KOPT-K1 (cell line): Measurements from ENCODE around the gene PMAIP1.
A peak's percentile ranks its signal among the peaks of the same experiment; 100 is the strongest.

ENCODE experiments used
- H3K27ac ChIP-seq: fragments of 200-600 bp; sonication (generic); 2 replicates; pipeline ENCODE4 v1.5.1; 2016; ENCODE audit warnings: antibody characterized with exemption, mild to moderate bottlenecking, low read depth, low read length; ENCODE audit not compliant: poor library complexity, severe bottlenecking
- H3K36me3 ChIP-seq: fragments of 200-600 bp; sonication (generic); 2 replicates; pipeline ENCODE4 v1.5.1; 2017; ENCODE audit warnings: antibody characterized with exemption, mild to moderate bottlenecking, low read length, moderate library complexity; ENCODE audit not compliant: insufficient read depth
- H3K9me3 ChIP-seq: fragments of 200-600 bp; sonication (generic); 2 replicates; pipeline ENCODE4 v1.5.1; 2017; ENCODE audit warnings: antibody characterized with exemption, low read length, mild to moderate bottlenecking; ENCODE audit not compliant: insufficient read depth, poor library complexity, severe bottlenecking

The PMAIP1 gene

DNA sequence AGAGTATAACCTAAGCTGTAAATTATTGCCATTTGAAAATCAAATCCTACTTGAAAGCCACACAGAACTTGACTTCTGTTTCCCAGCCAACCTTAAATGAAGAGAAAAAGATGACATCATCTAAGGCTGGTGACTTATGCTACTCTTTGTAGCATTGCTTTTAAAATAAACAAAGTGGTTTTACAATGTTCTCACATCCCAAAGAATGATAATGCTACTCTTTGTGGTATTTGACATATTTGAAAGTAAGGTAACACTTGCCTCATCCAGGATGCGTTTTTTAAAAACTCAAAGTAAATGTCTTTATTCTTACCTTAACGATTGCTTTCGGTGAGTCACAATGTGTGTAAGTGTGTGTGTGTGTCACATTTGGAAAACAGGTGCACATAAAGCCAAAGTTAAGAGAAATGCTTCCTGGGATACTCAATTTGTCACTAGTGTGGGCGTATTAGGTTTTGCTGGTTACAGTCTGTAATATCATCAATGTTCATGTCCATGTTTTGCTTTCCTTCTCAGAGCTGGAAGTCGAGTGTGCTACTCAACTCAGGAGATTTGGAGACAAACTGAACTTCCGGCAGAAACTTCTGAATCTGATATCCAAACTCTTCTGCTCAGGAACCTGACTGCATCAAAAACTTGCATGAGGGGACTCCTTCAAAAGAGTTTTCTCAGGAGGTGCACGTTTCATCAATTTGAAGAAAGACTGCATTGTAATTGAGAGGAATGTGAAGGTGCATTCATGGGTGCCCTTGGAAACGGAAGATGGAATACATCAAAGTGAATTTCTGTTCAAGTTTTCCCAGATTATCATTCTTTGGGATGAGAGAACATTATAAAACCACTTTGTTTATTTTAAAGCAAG lies 2.6 kb downstream of the PMAIP1 start:
- Histone ChIP-seq H3K36me3 (peaks cover 28% of the 10 kb centered on the region), H3K27ac (peak overlapping the region; percentile 89), H3K9me3 (no peaks in the 10 kb centered on the region)

DNA sequence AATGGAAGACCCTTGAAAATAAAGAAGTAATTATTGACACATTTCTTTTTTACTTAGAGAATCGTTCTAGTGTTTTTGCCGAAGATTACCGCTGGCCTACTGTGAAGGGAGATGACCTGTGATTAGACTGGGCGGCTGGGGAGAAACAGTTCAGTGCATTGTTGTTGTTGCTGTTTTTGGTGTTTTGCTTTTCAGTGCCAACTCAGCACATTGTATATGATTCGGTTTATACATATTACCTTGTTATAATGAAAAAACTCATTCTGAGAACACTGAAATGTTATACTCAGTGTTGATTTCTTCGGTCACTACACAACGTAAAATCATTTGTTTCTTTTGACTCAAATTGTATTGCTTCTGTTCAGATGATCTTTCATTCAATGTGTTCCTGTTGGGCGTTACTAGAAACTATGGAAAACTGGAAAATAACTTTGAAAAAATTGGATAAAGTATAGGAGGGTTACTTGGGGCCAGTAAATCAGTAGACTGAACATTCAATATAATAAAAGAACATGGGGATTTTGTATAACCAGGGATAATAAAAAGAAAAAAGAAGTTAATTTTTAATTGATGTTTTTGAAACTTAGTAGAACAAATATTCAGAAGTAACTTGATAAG lies 3.3 kb downstream of the PMAIP1 start:
- Histone ChIP-seq H3K36me3 (peaks cover 28% of the 10 kb centered on the region), H3K27ac (no peak overlapping the region), H3K9me3 (no peaks in the 10 kb centered on the region)

- H3K9me3 ChIP-seq: no peaks in the 10 kb centered on the region
- peaks cover 28% of the 10 kb centered on the region for H3K36me3 ChIP-seq
- H3K27ac ChIP-seq: peak overlapping the region; percentile 85
Measured at GRCh38 chr18:59904011-59904601, 4.3 kb downstream of the PMAIP1 start.

DNA sequence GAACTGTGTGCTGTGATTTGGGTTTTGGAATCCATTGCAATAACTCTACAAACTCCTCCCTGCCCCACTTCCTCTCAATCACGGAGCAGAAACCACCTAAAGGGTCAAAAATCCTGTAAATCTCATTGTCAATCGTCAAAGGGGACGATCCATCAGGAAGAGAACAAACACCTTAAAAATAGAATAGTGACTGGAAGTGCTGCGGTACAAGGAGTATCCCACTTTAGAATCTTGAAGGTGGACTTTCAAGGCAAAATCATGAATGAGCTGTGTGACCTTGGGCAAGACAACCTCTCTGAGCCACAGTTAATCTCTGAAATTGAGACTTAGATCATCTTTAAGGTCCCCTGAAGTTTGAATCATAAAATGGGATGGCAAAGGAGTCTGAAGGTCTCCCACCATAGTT lies 5.9 kb downstream of the PMAIP1 start:
- Histone ChIP-seq H3K27ac (peak overlapping the region; percentile 85), H3K9me3 (no peaks in the 10 kb centered on the region), H3K36me3 (peaks cover 28% of the 10 kb centered on the region)

- peak overlapping the region; percentile 85 for H3K27ac ChIP-seq
- peaks cover 28% of the 10 kb centered on the region for H3K36me3 ChIP-seq
Measured at GRCh38 chr18:59906203-59906602, 6.4 kb downstream of the PMAIP1 start.

GRCh38 chr18:59907172-59907571 lies 7.4 kb downstream of the PMAIP1 start:
- peak overlapping the region; percentile 85 for H3K27ac ChIP-seq
- H3K9me3 ChIP-seq: no peaks in the 10 kb centered on the region
- H3K36me3 ChIP-seq: peaks cover 25% of the 10 kb centered on the region

More at GRCh38 chr18:59906203-59906602, 6.4 kb downstream of the PMAIP1 start:
- H3K9me3 ChIP-seq: no peaks in the 10 kb centered on the region

DNA sequence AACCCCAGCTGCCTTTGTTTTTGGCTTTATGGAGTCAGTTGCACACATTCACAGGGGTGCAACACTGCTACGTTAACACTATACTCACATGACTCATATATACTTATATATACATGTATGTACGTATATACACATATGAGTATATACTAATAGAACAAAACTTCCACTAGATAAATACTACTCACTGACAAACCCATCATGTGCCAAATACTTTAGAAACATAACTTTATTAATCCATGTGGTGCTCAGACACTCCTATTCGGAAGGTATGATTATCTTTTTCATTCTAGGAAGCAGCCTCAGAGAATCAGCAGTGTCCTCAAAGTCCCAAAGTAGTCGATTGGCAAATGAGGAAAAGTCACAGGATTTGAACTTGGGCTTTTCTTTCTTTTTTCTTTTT lies 7.9 kb downstream of the PMAIP1 start:
- peak overlapping the region; percentile 85 for H3K27ac ChIP-seq
- no peaks in the 10 kb centered on the region for H3K9me3 ChIP-seq
- peaks cover 20% of the 10 kb centered on the region for H3K36me3 ChIP-seq

DNA sequence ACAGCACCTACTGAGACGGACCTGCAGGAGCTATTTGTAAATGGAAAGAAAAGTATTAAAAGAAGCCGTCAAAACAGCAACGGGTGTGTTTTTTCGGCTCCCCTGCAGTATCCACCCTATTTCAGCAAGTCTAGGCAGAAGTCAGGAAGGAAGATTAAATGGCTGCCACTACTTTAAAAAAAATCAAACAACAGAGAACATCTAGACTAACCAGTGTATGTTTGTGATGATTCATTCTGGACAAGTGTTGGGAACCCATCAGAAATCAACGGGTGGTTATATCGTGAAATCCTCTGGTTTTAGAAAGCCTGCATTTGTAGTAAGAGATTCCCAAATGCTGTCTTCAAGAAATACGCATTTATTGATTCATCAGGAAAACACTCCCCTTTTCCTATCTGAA lies 9.0 kb downstream of the PMAIP1 start:
- Histone ChIP-seq H3K27ac (peak overlapping the region; percentile 85), H3K9me3 (peaks cover 5% of the 10 kb centered on the region), H3K36me3 (peaks cover 9% of the 10 kb centered on the region)

DNA sequence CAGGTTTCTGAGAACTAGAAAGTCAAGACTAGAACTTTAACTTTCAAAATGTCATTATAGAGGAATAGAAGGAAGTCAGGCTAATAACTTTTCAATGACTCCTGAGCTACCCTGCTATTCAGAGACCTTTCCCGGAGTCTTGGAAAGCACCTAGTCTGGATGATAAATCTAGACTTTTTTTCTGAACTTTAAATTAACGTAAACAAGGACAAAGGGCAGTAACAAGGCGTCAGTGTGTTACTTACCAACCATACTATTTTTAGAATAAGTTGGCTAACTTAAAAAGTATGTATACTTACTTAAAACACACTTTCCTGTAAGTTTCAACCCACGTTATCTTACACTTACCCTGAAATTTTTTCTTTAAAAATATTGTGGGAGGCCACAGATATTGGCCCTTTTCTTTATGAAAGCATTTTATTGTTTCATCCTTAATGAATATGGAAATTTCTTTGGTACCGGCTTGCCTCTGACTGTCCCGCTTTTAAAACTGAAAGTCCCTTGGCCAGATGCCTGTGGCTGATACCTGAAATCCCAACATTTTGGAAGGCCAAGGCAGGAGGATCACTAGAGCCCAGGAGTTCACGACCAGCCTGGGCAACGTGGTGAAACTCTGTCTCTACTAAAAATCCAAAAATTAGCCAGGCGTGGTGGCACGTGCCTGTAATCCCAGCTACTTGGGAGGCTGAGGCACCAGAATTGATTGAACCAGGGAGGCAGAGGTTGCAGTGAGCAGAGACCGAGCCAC lies 9.7 kb downstream of the PMAIP1 start:
- peaks cover 5% of the 10 kb centered on the region for H3K9me3 ChIP-seq
- peaks cover 2% of the 10 kb centered on the region; the same call in 1 of the 2 replicates for H3K36me3 ChIP-seq

DNA sequence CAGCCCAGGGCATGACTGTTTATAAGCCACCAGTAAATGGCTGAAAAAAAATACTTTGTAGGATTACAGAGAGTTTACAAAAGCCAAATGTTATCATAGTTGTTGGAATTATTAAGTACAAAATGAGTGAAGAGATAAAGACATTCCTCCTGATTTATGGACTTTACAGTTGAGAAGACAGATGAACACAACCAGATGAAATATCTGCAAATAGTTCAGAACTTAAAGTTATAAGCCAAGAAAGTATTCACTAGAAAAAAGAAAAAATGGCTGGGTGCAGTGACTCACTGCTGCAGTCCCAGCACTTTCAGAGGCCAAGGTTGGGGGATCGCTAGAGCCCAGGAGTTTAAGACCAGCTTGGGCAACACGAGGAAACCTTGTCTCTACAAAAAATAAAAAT lies 11.2 kb downstream of the PMAIP1 start:
- Histone ChIP-seq H3K27ac (no peak overlapping the region), H3K36me3 (no peaks in the 10 kb centered on the region), H3K9me3 (peaks cover 5% of the 10 kb centered on the region)

More for the DNA sequence above, 9.7 kb downstream of the PMAIP1 start:
- no peak overlapping the region for H3K27ac ChIP-seq

DNA sequence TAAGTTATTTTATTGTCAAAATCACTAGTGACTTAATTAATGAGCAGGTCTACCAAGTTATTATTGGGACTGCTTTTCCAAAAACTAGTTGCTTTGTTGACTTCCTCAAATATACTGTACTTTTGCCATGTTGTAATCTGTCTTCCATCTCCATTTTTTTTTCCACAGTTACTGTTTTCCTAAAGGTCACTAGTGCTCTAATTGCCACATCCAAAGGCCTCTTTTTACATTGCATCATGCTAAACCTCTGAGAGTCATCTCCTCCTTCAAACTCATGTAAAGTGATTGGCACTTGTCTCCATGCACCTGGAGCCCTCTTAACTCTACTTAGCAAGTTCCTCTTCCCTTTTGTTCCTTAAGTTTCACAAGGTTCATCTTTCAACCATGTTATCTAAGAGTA lies 11.8 kb downstream of the PMAIP1 start:
- H3K27ac ChIP-seq: no peak overlapping the region
- no peaks in the 10 kb centered on the region for H3K36me3 ChIP-seq
- peaks cover 5% of the 10 kb centered on the region for H3K9me3 ChIP-seq

- H3K36me3 ChIP-seq: no peaks in the 10 kb centered on the region
- H3K9me3 ChIP-seq: peaks cover 5% of the 10 kb centered on the region
- no peak overlapping the region for H3K27ac ChIP-seq
Measured at GRCh38 chr18:59912007-59912550, 12.3 kb downstream of the PMAIP1 start.

GRCh38 chr18:59915606-59916005 lies 15.8 kb downstream of the PMAIP1 start:
- H3K9me3 ChIP-seq: peaks cover 5% of the 10 kb centered on the region
- H3K36me3 ChIP-seq: no peaks in the 10 kb centered on the region
- H3K27ac ChIP-seq: no peak overlapping the region

GRCh38 chr18:59916746-59917145 lies 16.9 kb downstream of the PMAIP1 start:
- Histone ChIP-seq H3K9me3 (peaks cover 5% of the 10 kb centered on the region), H3K27ac (no peak overlapping the region), H3K36me3 (no peaks in the 10 kb centered on the region)
